GM21619 (cell line): ENCODE data around the gene MED13L.
"Not testable (repeated sequence)": the region's sequence is repeated elsewhere in the genome, so short reads cannot be mapped to it uniquely, and the experiment has no call there.

Source experiments
- ATAC-seq: cut with Tn5 transposase; IDR thresholded peaks from one replicate; pipeline ENCODE4 v1.9.1; 2021; ENCODE audit not compliant: unreplicated experiment

Gene MED13L

GRCh38 chr12:115988625-115989563 is 288.6 kb downstream of the MED13L start:
- no peak for ATAC-seq

GRCh38 chr12:115988212-115988611 is 289.3 kb downstream of the MED13L start:
- ATAC-seq: no peak

GRCh38 chr12:115984616-115985015 is 292.9 kb downstream of the MED13L start:
- ATAC-seq: no peak

- ATAC-seq: no peak
Measured at GRCh38 chr12:115983226-115983798, 294.2 kb downstream of the MED13L start.

- ATAC-seq: no peak
Measured at GRCh38 chr12:115980339-115980738, 297.2 kb downstream of the MED13L start.

- no peak for ATAC-seq
Measured at GRCh38 chr12:115979851-115980250, 297.6 kb downstream of the MED13L start.

- ATAC-seq: no peak
Measured at GRCh38 chr12:115979351-115979750, 298.1 kb downstream of the MED13L start.

- ATAC-seq: not testable (repeated sequence)
Measured at GRCh38 chr12:115976829-115977228, 300.7 kb downstream of the MED13L start.

- ATAC-seq: no peak
Measured at GRCh38 chr12:115975411-115975810, 302.1 kb downstream of the MED13L start.

GRCh38 chr12:115973968-115974724 is 303.3 kb downstream of the MED13L start:
- no peak for ATAC-seq

GRCh38 chr12:115973066-115973465 is 304.4 kb downstream of the MED13L start:
- ATAC-seq: no peak

- ATAC-seq: no peak
Measured at GRCh38 chr12:115972241-115972640, 305.3 kb downstream of the MED13L start.

- no peak for ATAC-seq
Measured at GRCh38 chr12:115968211-115968610, 309.3 kb downstream of the MED13L start.

GRCh38 chr12:115966376-115966775 is 311.1 kb downstream of the MED13L start:
- ATAC-seq: no peak

- no peak for ATAC-seq
Measured at GRCh38 chr12:115964626-115965025, 312.9 kb downstream of the MED13L start.

GRCh38 chr12:115964214-115964613 is 313.3 kb downstream of the MED13L start:
- ATAC-seq: no peak

- no peak for ATAC-seq
Measured at GRCh38 chr12:115962216-115962615, 315.3 kb downstream of the MED13L start.

- no peak for ATAC-seq
Measured at GRCh38 chr12:115960868-115961802, 316.4 kb downstream of the MED13L start.

GRCh38 chr12:115957686-115958290 is 319.7 kb downstream of the MED13L start:
- ATAC-seq: no peak

GRCh38 chr12:115956659-115957058 is 320.8 kb downstream of the MED13L start:
- no peak for ATAC-seq
